Common myeloid progenitor, CD34-positive (primary cell): ENCODE data around the gene POLR1D. TPM values are rescaled to one million over a fixed set of nuclear protein-coding genes. Genes with fewer than 3 reads are reported as not detected.

ENCODE experiments used
- CTCF ChIA-PET: fragments of 350-600 bp; sonication (Branson Sonifier 250); formaldehyde crosslinking; loops from one replicate; lab custom pipeline; 2021; ENCODE audit warnings: antibody characterized with exemption; lab: Charles Lee
- POLR2A ChIA-PET: fragments of 350-600 bp; sonication (Branson Sonifier 250); formaldehyde crosslinking; loops from one replicate; lab custom pipeline; 2021; ENCODE audit warnings: antibody characterized with exemption; lab: Charles Lee
- DNase-seq, 3 donors: peaks; one replicate each; pipeline versions ENCODE4 v3.0.0 to v3.0.0-alpha.2; 2013
- H3K27ac ChIP-seq, 2 experiments: 1 replicate in 1 of 2; 2 replicates in 1 of 2; pipeline ENCODE4 v1.7.0; 2013; ENCODE audit warnings: inconsistent platforms in 2 of 2, low read length in 2 of 2, mild to moderate bottlenecking in 2 of 2, low read depth in 1 of 2, moderate library complexity in 1 of 2; ENCODE audit not compliant: severe bottlenecking in 2 of 2, insufficient read depth in 1 of 2, poor library complexity in 1 of 2
- H3K27me3 ChIP-seq, 5 experiments: replicated peaks in 2 of 5; 1 replicate in 3 of 5; 2 replicates in 2 of 5; pipeline versions ENCODE4 v1.6.1 to v1.7.0; 2013; ENCODE audit warnings: low read length in 4 of 5, mild to moderate bottlenecking in 2 of 5, moderate library complexity in 2 of 5, inconsistent platforms in 1 of 5; ENCODE audit not compliant: insufficient read depth in 5 of 5, control insufficient read depth in 4 of 5
- H3K36me3 ChIP-seq, 4 experiments: 1 replicate in 2 of 4; 2 replicates in 2 of 4; pipeline versions ENCODE4 v1.6.1 to v1.7.0; 2013; ENCODE audit warnings: low read length in 3 of 4, control low read depth in 1 of 4, mild to moderate bottlenecking in 1 of 4; ENCODE audit not compliant: control insufficient read depth in 4 of 4, insufficient read depth in 4 of 4
- H3K4me1 ChIP-seq, 4 experiments: 1 replicate in 3 of 4; 2 replicates in 1 of 4; pipeline versions ENCODE4 v1.6.1 to v1.7.1; 2013; ENCODE audit warnings: low read length in 3 of 4, mild to moderate bottlenecking in 3 of 4, control low read depth in 1 of 4, inconsistent platforms in 1 of 4, moderate library complexity in 1 of 4; ENCODE audit not compliant: control insufficient read depth in 4 of 4, insufficient read depth in 4 of 4; ENCODE audit errors: control extremely low read depth in 1 of 4
- H3K4me3 ChIP-seq, 7 experiments: 1 replicate in 4 of 7; 2 replicates in 3 of 7; pipeline versions ENCODE4 v1.5.1 to v1.7.0; 2013; ENCODE audit warnings: mild to moderate bottlenecking in 7 of 7, low read length in 6 of 7, moderate library complexity in 6 of 7, inconsistent platforms in 2 of 7, low read depth in 2 of 7, control low read depth in 1 of 7; ENCODE audit not compliant: insufficient read depth in 4 of 7, control insufficient read depth in 1 of 7; ENCODE audit errors: extremely low read depth in 1 of 7
- H3K9me3 ChIP-seq, 5 experiments: 1 replicate in 4 of 5; 2 replicates in 1 of 5; pipeline versions ENCODE4 v1.6.1 to v1.7.1; 2013; ENCODE audit warnings: low read length in 4 of 5, mild to moderate bottlenecking in 2 of 5, inconsistent platforms in 1 of 5, low read depth in 1 of 5, moderate library complexity in 1 of 5; ENCODE audit not compliant: control insufficient read depth in 4 of 5, insufficient read depth in 2 of 5; ENCODE audit errors: control extremely low read depth in 1 of 5
- WGBS: methylation state at CpG from one replicate; pipeline ENCODE4 v1.1.5; 2013; ENCODE audit not compliant: insufficient coverage; 5-methylcytosine and 5-hydroxymethylcytosine counted together
- polyA plus RNA-seq: library from polyadenylated mRNA; unstranded; fragments of 120-200 nt; gene quantifications from one replicate; pipeline ENCODE4 v1.2.1, GENCODE V29; 2013

Gene POLR1D, protein sequence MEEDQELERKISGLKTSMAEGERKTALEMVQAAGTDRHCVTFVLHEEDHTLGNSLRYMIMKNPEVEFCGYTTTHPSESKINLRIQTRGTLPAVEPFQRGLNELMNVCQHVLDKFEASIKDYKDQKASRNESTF
- polyA plus RNA-seq = 205 TPM

- no peaks in the 10 kb centered on the region for H3K27me3 ChIP-seq
- ChIA-PET POLR2A (interaction anchor here (0.6 kb wide), 1 partner anchor 180 kb away, joined by 4 read pairs; no protein-coding TSS in a partner anchor), CTCF (interaction anchor here (0.8 to 2.0 kb wide), 7 partner anchors 9 to 248 kb away, joined by 3 to 8 read pairs (median 4); no protein-coding TSS in a partner anchor)
- DNase-seq = peak; percentile 84 to 95 (median 93)
- under 1% methylated on average over 54 of the region's 71 CpGs for WGBS
- peak within 1 kb of the TSS; percentile 71 to 90 for H3K27ac ChIP-seq
- peaks cover 3 to 24% (median 9%) of the 10 kb centered on the region in 4 experiments for H3K36me3 ChIP-seq
- peak within 1 kb of the TSS; percentile 52 to 94 (median 88) for H3K4me3 ChIP-seq
- H3K9me3 ChIP-seq = no peaks in the 10 kb centered on the region
- peaks cover 15 to 52% (median 32%) of the 10 kb centered on the region in 4 experiments for H3K4me1 ChIP-seq
Measured at GRCh38 chr13:27621366-27622101, at the start of gene POLR1D. POLR1D (plus strand) TSS chr13:27621892; CDS start chr13:27621984, 92 bp downstream.

GRCh38 chr13:27572234-27572901 is 49.3 kb upstream of the POLR1D start:
- Histone ChIP-seq H3K9me3 (peaks cover 0 to 10% (median 2%) of the 10 kb centered on the region in 5 experiments), H3K4me3 (no peak overlapping the region), H3K36me3 (peaks cover 8 to 25% (median 18%) of the 10 kb centered on the region in 4 experiments), H3K27me3 (no peaks in the 10 kb centered on the region), H3K4me1 (peaks cover 0 to 11% (median 3%) of the 10 kb centered on the region in 4 experiments), H3K27ac (no peak overlapping the region)
- CTCF ChIA-PET = interaction anchor here (1.0 to 1.4 kb wide), 2 partner anchors 30 to 40 kb away, joined by 3 read pairs; no protein-coding TSS in a partner anchor
- POLR2A ChIA-PET = no interaction called here
- no peak for DNase-seq

DNA sequence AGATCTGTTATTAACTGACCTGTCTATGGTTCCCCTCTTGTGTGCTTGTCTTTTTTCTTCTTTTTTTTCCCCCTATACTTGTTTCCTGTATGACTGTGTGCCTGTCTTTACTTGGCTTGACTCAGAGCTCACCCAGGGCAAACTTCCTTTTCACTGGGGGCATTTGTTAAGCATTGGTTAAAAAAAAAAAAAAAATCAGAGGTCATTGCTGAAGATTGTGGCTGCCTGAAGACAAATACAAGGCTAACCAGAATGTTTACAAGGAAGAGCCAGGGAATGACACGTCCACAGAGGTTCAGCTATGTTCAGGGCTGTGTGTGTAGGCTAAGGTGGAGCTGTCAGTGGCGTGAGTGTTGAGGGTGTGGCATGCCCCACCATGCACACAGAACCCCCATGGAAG is 48.4 kb upstream of the POLR1D start:
- peaks cover 4 to 16% (median 11%) of the 10 kb centered on the region in 4 experiments for H3K36me3 ChIP-seq
- peak in 1 of 3 donors; percentile 13 for DNase-seq
- H3K9me3 ChIP-seq = peaks cover 0 to 10% (median 2%) of the 10 kb centered on the region in 5 experiments
- no peaks in the 10 kb centered on the region for H3K27me3 ChIP-seq
- 100% methylated on average over 1 of the region's 2 CpGs for WGBS
- POLR2A ChIA-PET = no interaction called here
- H3K4me1 ChIP-seq = peaks cover 0 to 11% (median 3%) of the 10 kb centered on the region in 4 experiments
- H3K27ac ChIP-seq = no peak overlapping the region
- no peak overlapping the region for H3K4me3 ChIP-seq
- CTCF ChIA-PET = interaction anchor here (1.0 to 1.4 kb wide), 2 partner anchors 40 to 162 kb away, joined by 3 read pairs; no protein-coding TSS in a partner anchor

DNA sequence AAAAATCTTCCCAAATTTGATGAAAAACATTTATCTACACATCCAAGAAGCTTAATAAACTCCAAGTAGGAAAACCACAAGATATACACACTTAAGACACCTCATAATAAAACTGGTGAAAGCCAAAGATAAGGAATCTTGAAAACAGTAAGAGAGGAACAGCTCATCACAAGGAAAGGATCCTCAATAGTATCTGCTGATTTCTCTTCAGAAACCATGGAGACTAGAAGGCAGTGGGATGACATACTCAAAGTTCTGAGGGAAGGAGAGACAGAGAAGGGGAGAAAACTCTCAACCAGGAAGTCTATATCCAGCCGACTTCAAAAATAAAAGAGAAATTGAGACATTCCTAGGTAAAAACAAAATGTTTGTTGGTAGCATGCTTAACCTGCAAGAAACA is 47.0 kb upstream of the POLR1D start:
- H3K4me3 ChIP-seq = no peak overlapping the region
- H3K27ac ChIP-seq = no peak overlapping the region
- DNase-seq = no peak
- peaks cover 0 to 11% (median 3%) of the 10 kb centered on the region in 4 experiments for H3K4me1 ChIP-seq
- peaks cover 0 to 10% (median 2%) of the 10 kb centered on the region in 5 experiments for H3K9me3 ChIP-seq
- no peaks in the 10 kb centered on the region for H3K27me3 ChIP-seq
- WGBS = no CpG with 5 or more reads among the region's 1 CpG
- H3K36me3 ChIP-seq = peaks cover 3 to 6% (median 4%) of the 10 kb centered on the region in 4 experiments
- ChIA-PET POLR2A (no interaction called here), CTCF (interaction anchor here (1.2 kb wide), 1 partner anchor 252 kb away, joined by 3 read pairs; no protein-coding TSS in a partner anchor)

DNA sequence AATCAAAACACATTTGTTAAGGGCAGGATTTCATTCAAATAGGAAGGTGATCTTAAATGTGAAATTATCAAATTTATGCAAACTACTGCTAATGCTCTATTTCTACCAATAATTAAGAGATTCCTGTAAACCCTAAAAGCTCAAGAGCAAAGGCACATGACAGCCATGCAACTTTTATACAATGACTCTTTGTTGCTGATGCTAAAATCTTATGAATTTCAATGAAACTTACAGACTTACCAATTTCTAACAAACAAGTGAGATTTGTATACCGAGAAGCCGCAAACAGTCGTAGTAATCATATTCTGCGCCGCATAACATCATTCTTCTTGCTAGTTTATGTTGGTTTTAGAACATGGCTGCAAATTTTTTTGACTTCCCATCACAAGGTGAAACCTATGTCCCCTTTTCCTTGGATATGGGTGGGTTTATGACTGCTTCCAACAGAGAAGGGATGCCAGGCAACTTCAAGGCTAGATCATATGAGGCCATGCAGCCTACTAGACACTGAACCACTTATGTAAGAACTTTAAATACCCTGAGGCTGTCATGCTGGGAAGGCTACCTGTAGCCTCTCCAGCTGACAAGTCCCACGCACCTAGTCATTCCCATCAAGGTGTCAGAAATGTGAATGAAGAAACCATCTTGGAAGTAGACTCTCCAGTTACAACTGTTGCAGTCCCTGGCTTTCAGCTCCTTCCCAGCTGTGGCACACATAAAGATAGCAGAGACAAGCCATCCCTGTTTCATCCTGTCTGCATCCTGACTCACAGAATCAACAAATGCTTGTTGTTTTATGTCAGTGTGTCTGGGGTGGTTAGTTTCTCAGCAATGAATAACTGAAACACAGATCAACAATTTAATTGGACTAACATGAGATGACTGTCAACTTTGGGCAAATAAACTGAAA is 43.3 kb upstream of the POLR1D start:
- peaks cover 3 to 15% (median 6%) of the 10 kb centered on the region in 4 experiments for H3K36me3 ChIP-seq
- no peak overlapping the region for H3K27ac ChIP-seq
- ChIA-PET POLR2A (no interaction called here), CTCF (interaction anchor here (0.7 kb wide), 1 partner anchor 9 kb away, joined by 3 read pairs; no protein-coding TSS in a partner anchor)
- peaks cover 0 to 10% (median 2%) of the 10 kb centered on the region in 5 experiments for H3K9me3 ChIP-seq
- no peaks in the 10 kb centered on the region for H3K27me3 ChIP-seq
- DNase-seq = no peak
- no peak overlapping the region for H3K4me3 ChIP-seq
- peaks cover 0 to 5% (median 2%) of the 10 kb centered on the region in 4 experiments for H3K4me1 ChIP-seq
- WGBS = 94% methylated on average over 6 of the region's 6 CpGs

DNA sequence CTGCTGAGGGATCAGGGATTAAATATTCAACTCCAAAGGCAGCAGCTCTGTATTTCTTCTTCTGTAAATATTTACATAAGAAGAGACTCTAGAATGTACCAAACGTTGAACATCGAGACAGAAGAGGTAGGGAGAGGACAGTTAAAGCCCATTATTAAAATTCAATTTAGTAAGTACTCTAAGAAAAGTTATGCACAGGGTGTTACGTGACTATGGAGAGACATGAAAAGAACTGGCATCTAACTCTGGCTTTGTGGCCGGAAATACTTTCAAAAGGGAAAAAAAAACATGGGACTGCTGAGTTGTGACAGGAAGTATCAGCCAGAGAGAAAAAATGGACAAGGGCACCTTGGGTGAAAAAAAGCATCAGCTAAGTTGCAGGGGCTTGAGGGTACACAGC is 38.0 kb upstream of the POLR1D start:
- POLR2A ChIA-PET = no interaction called here
- H3K27me3 ChIP-seq = no peaks in the 10 kb centered on the region
- CTCF ChIA-PET = interaction anchor here (0.6 kb wide), 1 partner anchor 19 kb away, joined by 3 read pairs; no protein-coding TSS in a partner anchor
- H3K9me3 ChIP-seq = peaks cover 0 to 5% (median 0%) of the 10 kb centered on the region in 5 experiments
- DNase-seq = peak in 2 of 3 donors; percentile 14 to 17
- peaks cover 0 to 10% (median 3%) of the 10 kb centered on the region in 4 experiments for H3K36me3 ChIP-seq
- H3K4me1 ChIP-seq = peaks cover 11 to 30% (median 20%) of the 10 kb centered on the region in 4 experiments
- H3K27ac ChIP-seq = no peak overlapping the region
- 69% methylated on average over 2 of the region's 4 CpGs for WGBS
- H3K4me3 ChIP-seq = peak overlapping the region in 3 of 7 experiments; percentile 11 to 44 (median 42)
